Keratinocyte (primary cell): Measurements from ENCODE around the gene FRG1.
"Not testable (repeated sequence)": the region's sequence is repeated elsewhere in the genome, so short reads cannot be mapped to it uniquely, and the experiment has no call there.

Source experiments
- CTCF ChIP-seq, 3 experiments: IDR thresholded peaks in 1 of 3; conservative IDR thresholded peaks in 1 of 3; optimal IDR thresholded peaks in 1 of 3; 2 replicates in 2 of 3; 3 replicates in 1 of 3; pipeline versions ENCODE3 to v1.5.1; 2011; ENCODE audit warnings: low read length in 3 of 3, mild to moderate bottlenecking in 3 of 3, moderate library complexity in 2 of 3, control low read depth in 1 of 3, inconsistent platforms in 1 of 3; ENCODE audit not compliant: insufficient read depth in 2 of 3; ENCODE audit errors: extremely low read depth in 1 of 3
- EZH2 ChIP-seq: IDR thresholded peaks from one replicate; pipeline ENCODE4 v1.6.1; 2012; ENCODE audit warnings: inconsistent platforms, mild to moderate bottlenecking, low read length, moderate library complexity

- TF ChIP-seq CTCF (optimal IDR thresholded peaks at IDR 0.05 in 1 of 3, IDR thresholded peaks at IDR 0.05 in 1 of 3, conservative IDR thresholded peaks at IDR 0.05 in 1 of 3; ENCODE audit: extremely low read depth in 1 of 3, insufficient read depth in 2 of 3, low read length in 3 of 3); EZH2: not testable (repeated sequence)
These were observed 41.1 kb upstream of the FRG1 start for GRCh38 chr4:189899481-189900015.
